NCI-H460 (cell line): Measurements from ENCODE around the gene SIGLEC7. TPM values are rescaled to one million over a fixed set of nuclear protein-coding genes. Genes with fewer than 3 reads are reported as not detected.
A peak's percentile ranks its signal among the peaks of the same experiment; 100 is the strongest.
"Not testable (repeated sequence)": the region's sequence is repeated elsewhere in the genome, so short reads cannot be mapped to it uniquely, and the experiment has no call there.

Experiments used
- DNase-seq: peaks from one replicate; pipeline ENCODE4 v3.0.0-alpha.2; 2016; ENCODE audit warnings: low read depth; ENCODE audit errors: extremely low read depth
- total RNA-seq: library from RNA; depleted of rRNA; stranded (reverse); fragments of >200 nt; shearing (Covaris generic); gene quantifications from 2 replicates; pipeline ENCODE4 v1.2.3, GENCODE V29; 2014

SIGLEC7 gene
- total RNA-seq, 1 experiment from 2014 or later: not detected

- no peak for DNase-seq
Measured at GRCh38 chr19:51136851-51137551, 5.1 kb upstream of the SIGLEC7 start.

DNA sequence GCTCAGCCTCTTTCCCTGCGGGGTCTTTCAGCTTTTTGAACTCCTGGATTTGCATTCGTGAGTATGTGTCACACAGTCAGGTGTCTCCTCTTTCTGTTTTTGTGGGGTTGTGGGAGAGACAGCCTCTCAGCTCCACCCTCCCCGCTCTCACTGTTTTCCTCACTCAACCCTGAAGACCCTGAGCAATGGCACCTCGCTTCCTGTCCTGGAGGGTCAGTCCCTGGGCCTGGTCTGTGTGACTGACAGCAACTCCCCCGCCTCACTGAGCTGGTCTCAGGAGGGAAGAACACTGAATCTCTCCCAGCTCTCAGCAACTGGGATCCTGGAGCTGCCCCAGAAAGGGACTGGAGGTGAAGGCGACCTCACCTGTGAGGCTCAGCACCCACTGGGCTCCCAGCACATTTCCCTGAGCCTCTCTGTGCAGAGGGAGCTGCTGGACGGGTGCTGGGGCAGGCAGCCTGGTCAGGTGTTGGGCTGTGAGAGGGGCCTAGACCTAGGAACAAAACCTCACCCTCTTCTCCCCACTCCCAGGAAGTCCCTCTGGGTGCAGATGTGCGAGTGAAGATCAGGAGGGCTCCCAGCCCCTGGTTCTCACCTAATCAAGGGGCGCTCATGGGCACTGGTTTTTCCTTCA is 4.2 kb upstream of the SIGLEC7 start:
- no peak for DNase-seq

DNA sequence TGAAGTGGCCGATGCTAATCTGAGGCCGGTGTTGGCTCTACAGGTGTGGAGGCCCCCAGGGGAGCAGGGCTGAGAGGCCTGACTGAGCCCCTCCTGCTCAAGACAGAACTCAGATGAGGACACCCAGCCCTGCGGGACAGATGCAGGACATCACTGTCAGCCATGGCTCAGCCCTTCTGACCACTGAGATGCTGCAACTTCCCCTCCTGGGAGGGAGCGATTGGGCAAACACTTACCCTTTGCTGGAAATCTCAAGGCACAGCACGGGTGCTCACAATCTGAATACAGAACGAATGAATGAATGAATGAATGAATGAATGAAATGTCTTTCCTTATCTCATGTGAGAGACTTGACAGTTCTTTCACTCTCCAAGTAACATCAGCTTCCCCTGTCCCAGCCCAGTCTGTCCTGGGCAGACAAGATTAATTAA is 3.5 kb upstream of the SIGLEC7 start:
- no peak for DNase-seq

GRCh38 chr19:51139299-51140014 is 2.6 kb upstream of the SIGLEC7 start:
- DNase-seq: no peak

DNA sequence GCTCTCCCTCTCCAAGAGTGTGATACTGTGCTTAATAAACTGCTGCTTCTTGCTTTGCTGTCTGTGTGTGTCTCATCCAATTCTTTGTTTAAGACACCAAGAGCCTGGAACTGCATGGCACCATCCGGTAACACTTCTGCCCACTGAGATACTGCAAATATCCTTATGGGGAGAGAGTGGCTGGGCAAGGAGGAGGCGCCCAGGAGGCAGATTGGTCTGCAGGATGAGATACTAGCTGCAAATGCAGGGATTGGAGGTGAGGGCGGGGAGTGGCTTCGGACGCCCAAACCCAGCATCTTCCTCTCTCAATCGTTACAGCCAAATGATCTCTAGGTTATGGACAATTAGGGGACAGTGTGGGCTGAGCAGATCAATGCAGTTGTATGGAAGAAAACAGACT is 1.7 kb upstream of the SIGLEC7 start:
- no peak for DNase-seq

DNA sequence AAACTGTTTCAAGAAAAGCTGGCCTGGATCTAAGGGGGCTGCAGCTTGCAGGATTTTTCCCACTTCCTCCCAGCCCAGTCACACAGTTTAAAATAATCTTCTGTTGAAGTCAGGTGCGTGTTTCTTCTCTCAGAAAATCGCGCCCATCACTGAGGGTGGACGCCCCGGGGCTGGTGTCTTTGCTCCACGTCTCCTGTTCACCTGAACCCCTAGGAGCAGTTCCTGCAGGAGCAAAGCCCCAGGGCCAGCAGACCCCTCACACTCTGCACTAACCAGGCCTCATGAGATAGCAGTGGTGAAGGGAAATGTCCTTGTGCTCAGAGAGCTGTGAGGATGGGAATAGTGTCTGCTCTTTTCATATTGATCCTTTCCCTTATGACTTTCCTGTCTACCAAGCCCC is 920 bp upstream of the SIGLEC7 start:
- DNase-seq: no peak

GRCh38 chr19:51142809-51143475 is 841 bp downstream of the SIGLEC7 start:
- not testable (repeated sequence) for DNase-seq

DNA sequence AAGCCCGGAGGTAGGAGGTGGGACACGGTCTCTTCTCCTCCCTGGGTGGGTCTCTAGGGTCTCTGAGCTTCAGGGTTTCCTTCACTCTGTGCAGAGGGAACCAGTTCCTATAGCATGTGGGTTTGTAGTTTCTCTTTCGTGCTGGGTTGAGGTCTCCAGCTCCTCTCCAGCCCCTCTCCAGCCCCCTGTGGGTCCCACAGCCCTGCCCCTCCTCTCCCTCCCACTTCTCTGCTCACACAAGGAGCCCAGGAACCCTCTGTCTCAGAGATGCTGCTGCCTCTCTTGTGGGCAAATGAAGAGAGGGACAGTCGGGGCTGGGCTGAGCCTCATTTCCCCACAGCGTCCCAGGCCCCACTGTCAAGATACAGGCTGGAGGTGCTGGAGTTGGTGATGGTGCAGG is 1.4 kb downstream of the SIGLEC7 start:
- DNase-seq: no peak

DNA sequence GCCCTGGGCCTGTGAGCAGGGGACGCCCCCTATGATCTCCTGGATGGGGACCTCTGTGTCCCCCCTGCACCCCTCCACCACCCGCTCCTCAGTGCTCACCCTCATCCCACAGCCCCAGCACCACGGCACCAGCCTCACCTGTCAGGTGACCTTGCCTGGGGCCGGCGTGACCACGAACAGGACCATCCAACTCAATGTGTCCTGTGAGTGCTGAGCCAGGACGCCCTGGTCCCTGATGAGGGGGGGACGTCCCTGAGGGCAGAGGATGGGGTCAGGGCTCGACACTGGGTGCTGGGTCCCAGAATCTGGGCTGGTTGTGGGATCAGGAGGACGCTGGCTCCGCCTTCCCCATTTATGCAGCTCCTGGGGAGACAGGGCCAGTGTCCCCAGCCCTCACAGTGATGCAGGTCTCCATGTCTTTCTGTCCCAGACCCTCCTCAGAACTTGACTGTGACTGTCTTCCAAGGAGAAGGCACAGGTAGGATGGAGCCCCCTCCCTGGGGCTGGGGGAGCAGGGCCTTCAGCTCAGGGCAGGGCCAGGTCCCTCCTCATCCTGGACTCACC is 2.5 kb downstream of the SIGLEC7 start:
- no peak for DNase-seq

- DNase-seq: no peak
Measured at GRCh38 chr19:51145916-51146493, 3.9 kb downstream of the SIGLEC7 start.

DNA sequence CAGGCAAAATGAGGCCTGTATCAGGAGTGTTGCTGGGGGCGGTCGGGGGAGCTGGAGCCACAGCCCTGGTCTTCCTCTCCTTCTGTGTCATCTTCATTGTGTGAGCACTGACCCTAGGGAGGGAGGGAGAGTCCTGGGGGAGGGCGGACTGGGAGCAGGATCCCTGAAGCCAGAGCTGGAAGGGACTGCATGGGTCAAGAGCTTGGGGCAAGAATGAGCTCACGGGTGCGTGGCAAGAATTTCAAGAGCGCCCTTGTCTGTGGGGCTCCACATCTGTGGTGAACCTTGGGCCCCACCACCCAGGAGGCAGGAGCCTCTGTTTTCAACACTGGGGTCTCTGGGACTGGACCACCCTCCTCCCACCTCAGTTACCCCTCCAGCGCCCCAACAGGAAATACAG is 4.7 kb downstream of the SIGLEC7 start:
- no peak for DNase-seq

GRCh38 chr19:51147663-51148062 is 5.6 kb downstream of the SIGLEC7 start:
- DNase-seq: no peak

GRCh38 chr19:51148580-51148979 is 6.5 kb downstream of the SIGLEC7 start:
- DNase-seq: no peak

GRCh38 chr19:51150627-51151026 is 8.5 kb downstream of the SIGLEC7 start:
- no peak for DNase-seq

DNA sequence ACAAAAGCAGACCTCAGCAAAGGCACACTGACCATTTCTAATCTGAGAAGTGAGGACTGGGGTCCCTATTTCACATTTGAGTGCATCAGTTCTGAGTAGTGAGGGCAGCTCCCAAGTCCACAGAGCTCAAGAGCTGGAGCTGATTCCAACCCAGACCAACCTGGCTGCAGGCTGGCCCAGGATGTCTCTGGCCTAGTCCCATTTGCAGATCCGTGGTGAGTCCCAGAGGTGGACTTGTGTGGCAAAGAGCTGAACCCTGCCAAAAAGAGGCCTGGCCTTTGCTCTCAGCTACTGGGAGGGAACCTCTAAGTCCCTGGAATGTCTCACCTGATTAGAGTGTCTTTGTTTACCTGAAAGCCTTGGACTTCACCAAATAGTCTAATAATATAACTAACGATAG is 14.6 kb downstream of the SIGLEC7 start:
- no peak for DNase-seq

- DNase-seq: no peak
Measured at GRCh38 chr19:51157265-51157664, 15.2 kb downstream of the SIGLEC7 start.

DNA sequence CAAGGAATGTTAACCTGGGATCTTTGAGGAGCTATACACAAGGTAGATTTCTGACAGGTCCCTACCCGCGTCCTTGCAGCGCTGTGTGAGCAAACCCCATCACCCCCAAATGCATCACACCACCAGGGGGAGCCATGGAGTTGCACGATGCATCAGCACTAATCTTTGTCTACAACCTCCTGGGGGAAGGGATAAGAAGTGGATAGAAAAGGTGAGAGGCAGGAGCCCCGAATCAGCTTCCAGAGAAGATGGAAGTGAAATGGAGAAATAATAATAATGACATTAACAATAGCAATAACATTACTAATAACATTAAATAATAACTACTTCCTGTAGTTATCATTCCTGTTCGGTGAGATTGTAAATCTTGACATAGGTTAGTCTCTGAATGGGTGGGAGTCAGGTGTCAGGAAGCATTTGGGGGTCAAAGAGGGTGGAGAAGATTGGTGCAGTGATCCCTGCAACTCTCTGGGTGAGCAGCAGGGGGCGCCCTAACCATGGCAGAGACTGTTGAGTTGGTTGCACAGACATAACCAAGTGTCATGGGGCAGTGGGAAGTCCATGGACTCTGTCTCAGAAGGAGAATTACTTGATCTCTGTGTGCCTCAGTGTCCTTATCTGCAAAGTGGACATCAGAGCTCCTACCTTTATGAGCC is 16.5 kb downstream of the SIGLEC7 start:
- DNase-seq: peak; percentile 40

DNA sequence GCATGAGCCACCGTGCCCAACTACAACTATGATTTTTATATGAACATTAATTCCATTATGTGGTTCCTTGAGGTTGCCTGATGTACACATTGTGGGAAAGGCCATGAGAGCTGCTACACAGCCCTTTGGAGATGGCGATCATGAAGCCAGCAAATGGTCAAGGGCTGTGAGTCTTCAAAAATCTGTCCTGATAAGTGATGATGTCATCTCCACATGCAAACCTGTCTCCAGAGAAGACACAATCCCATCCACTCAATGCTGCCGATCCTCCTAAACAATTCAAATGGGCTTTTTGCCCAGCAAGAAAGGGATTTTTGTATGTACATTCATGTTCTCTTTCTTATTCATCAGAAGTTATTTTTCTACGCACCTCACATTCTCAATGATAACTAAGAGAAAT is 17.6 kb downstream of the SIGLEC7 start:
- no peak for DNase-seq

GRCh38 chr19:51161266-51161665 is 19.2 kb downstream of the SIGLEC7 start:
- DNase-seq: no peak

GRCh38 chr19:51161867-51162496 is 19.9 kb downstream of the SIGLEC7 start:
- DNase-seq: no peak
